Epithelial cell of prostate (primary cell): Measurements from ENCODE around the gene ZNF280A.
"Not testable (repeated sequence)": the region's sequence is repeated elsewhere in the genome, so short reads cannot be mapped to it uniquely, and the experiment has no call there.

ENCODE experiments used
- DNase-seq: peaks from one replicate; pipeline ENCODE4 v3.0.0-alpha.2; 2011; ENCODE audit warnings: low read depth, low spot score
- H3K27ac ChIP-seq: fragments of 450-650 bp; 2 replicates; pipeline ENCODE4 v1.5.1; 2017; ENCODE audit warnings: mild to moderate bottlenecking

ZNF280A gene

GRCh38 chr22:22546490-22546889, 26.4 kb upstream of the ZNF280A start:
- no peak overlapping the region for H3K27ac ChIP-seq

GRCh38 chr22:22545084-22545483, 25.0 kb upstream of the ZNF280A start:
- H3K27ac ChIP-seq = no peak overlapping the region
- DNase-seq = no peak

More at GRCh38 chr22:22546490-22546889, 26.4 kb upstream of the ZNF280A start:
- no peak for DNase-seq

GRCh38 chr22:22538226-22538989, 18.3 kb upstream of the ZNF280A start:
- no peak for DNase-seq
- no peak overlapping the region for H3K27ac ChIP-seq

GRCh38 chr22:22536916-22537315, 16.8 kb upstream of the ZNF280A start:
- no peak overlapping the region for H3K27ac ChIP-seq
- DNase-seq = no peak

- no peak overlapping the region for H3K27ac ChIP-seq
- no peak for DNase-seq
These were observed 16.4 kb upstream of the ZNF280A start for GRCh38 chr22:22536515-22536914.

- H3K27ac ChIP-seq = no peak overlapping the region
- no peak for DNase-seq
These were observed 15.6 kb upstream of the ZNF280A start for GRCh38 chr22:22535662-22536061.

GRCh38 chr22:22534604-22535415, 14.7 kb upstream of the ZNF280A start:
- H3K27ac ChIP-seq = no peak overlapping the region
- DNase-seq = no peak

GRCh38 chr22:22533863-22534262, 13.8 kb upstream of the ZNF280A start:
- DNase-seq = no peak
- H3K27ac ChIP-seq = no peak overlapping the region

- H3K27ac ChIP-seq = no peak overlapping the region
- DNase-seq = no peak
These were observed 13.3 kb upstream of the ZNF280A start for GRCh38 chr22:22533417-22533816.

- not testable (repeated sequence) for DNase-seq, H3K27ac ChIP-seq
These were observed 12.5 kb upstream of the ZNF280A start for GRCh38 chr22:22532547-22533071.

GRCh38 chr22:22531770-22532546, 11.9 kb upstream of the ZNF280A start:
- H3K27ac ChIP-seq = no peak overlapping the region
- DNase-seq = no peak

- no peak overlapping the region for H3K27ac ChIP-seq
- DNase-seq = no peak
These were observed 8.7 kb upstream of the ZNF280A start for GRCh38 chr22:22528780-22529179.

GRCh38 chr22:22527312-22527711, 7.2 kb upstream of the ZNF280A start:
- no peak for DNase-seq
- H3K27ac ChIP-seq = no peak overlapping the region

- DNase-seq = no peak
- H3K27ac ChIP-seq = no peak overlapping the region
These were observed 6.2 kb upstream of the ZNF280A start for GRCh38 chr22:22526125-22526912.

GRCh38 chr22:22523494-22523893, 3.4 kb upstream of the ZNF280A start:
- no peak for DNase-seq

GRCh38 chr22:22521631-22522030, 1.6 kb upstream of the ZNF280A start:
- DNase-seq = no peak
- no peak overlapping the region for H3K27ac ChIP-seq

More at GRCh38 chr22:22523494-22523893, 3.4 kb upstream of the ZNF280A start:
- no peak overlapping the region for H3K27ac ChIP-seq

GRCh38 chr22:22520667-22521602, 865 bp upstream of the ZNF280A start:
- DNase-seq = no peak
- H3K27ac ChIP-seq = no peak overlapping the region

GRCh38 chr22:22519591-22519990, 479 bp downstream of the ZNF280A start:
- no peak overlapping the region for H3K27ac ChIP-seq
- no peak for DNase-seq

GRCh38 chr22:22516992-22517391, 3.1 kb downstream of the ZNF280A start:
- no peak for DNase-seq
- no peak overlapping the region for H3K27ac ChIP-seq
